ENCODE results near the gene ARFRP1. TPM values are rescaled to one million over a fixed set of nuclear protein-coding genes. Genes with fewer than 3 reads are reported as not detected.
"Not testable (repeated sequence)": the region's sequence is repeated elsewhere in the genome, so short reads cannot be mapped to it uniquely, and the experiment has no call there.

ARFRP1 gene
- total RNA-seq, 1 donor: 13.5 TPM

GRCh38 chr20:63738687-63739129, 30.9 kb upstream of the ARFRP1 start:
- Histone ChIP-seq H3K4me1 (ENCODE audit: insufficient read depth, low read length) (peaks cover 47% of the 10 kb centered on the region), H3K27me3 (ENCODE audit: insufficient read depth, low read length) (no peaks in the 10 kb centered on the region), H3K9me3 (ENCODE audit: low read depth, low read length) (no peaks in the 10 kb centered on the region), H3K4me3 (ENCODE audit: low read length) (no peak overlapping the region)

- H3K4me1 ChIP-seq (ENCODE audit: insufficient read depth, low read length): peaks cover 47% of the 10 kb centered on the region
- peak overlapping the region; percentile 22 for H3K4me3 ChIP-seq (ENCODE audit: low read length)
- H3K27me3 ChIP-seq (ENCODE audit: insufficient read depth, low read length): no peaks in the 10 kb centered on the region
- no peaks in the 10 kb centered on the region for H3K9me3 ChIP-seq (ENCODE audit: low read depth, low read length)
Observed at GRCh38 chr20:63737945-63738686, 30.3 kb upstream of the ARFRP1 start.

- Histone ChIP-seq H3K27me3 (ENCODE audit: insufficient read depth, low read length) (no peaks in the 10 kb centered on the region), H3K4me3 (ENCODE audit: low read length) (peak overlapping the region; percentile 54), H3K9me3 (ENCODE audit: low read depth, low read length) (no peaks in the 10 kb centered on the region), H3K4me1 (ENCODE audit: insufficient read depth, low read length) (peaks cover 47% of the 10 kb centered on the region)
Observed at GRCh38 chr20:63737695-63737944, 29.8 kb upstream of the ARFRP1 start.

GRCh38 chr20:63736893-63737694, 29.3 kb upstream of the ARFRP1 start:
- no peaks in the 10 kb centered on the region for H3K9me3 ChIP-seq (ENCODE audit: low read depth, low read length)
- peak overlapping the region; percentile 54 for H3K4me3 ChIP-seq (ENCODE audit: low read length)
- H3K4me1 ChIP-seq (ENCODE audit: insufficient read depth, low read length): peaks cover 47% of the 10 kb centered on the region
- H3K27me3 ChIP-seq (ENCODE audit: insufficient read depth, low read length): no peaks in the 10 kb centered on the region

GRCh38 chr20:63735859-63736718, 28.3 kb upstream of the ARFRP1 start, which contains the start of gene LIME1:
Gene LIME1, plus strand, starts transcription at chr20:63736664. Its CDS starts 886 bp downstream, at chr20:63737550.
- Histone ChIP-seq H3K4me1 (ENCODE audit: insufficient read depth, low read length) (peaks cover 48% of the 10 kb centered on the region), H3K9me3 (ENCODE audit: low read depth, low read length) (no peaks in the 10 kb centered on the region), H3K27me3 (ENCODE audit: insufficient read depth, low read length) (no peaks in the 10 kb centered on the region), H3K4me3 (ENCODE audit: low read length) (peak within 1 kb of the TSS; percentile 54)

GRCh38 chr20:63734946-63735858, 27.4 kb upstream of the ARFRP1 start:
- no peaks in the 10 kb centered on the region for H3K9me3 ChIP-seq (ENCODE audit: low read depth, low read length)
- no peaks in the 10 kb centered on the region for H3K27me3 ChIP-seq (ENCODE audit: insufficient read depth, low read length)
- no peak overlapping the region for H3K4me3 ChIP-seq (ENCODE audit: low read length)
- peaks cover 50% of the 10 kb centered on the region for H3K4me1 ChIP-seq (ENCODE audit: insufficient read depth, low read length)

- no peaks in the 10 kb centered on the region for H3K27me3 ChIP-seq (ENCODE audit: insufficient read depth, low read length)
- H3K4me1 ChIP-seq (ENCODE audit: insufficient read depth, low read length): peaks cover 59% of the 10 kb centered on the region
- H3K9me3 ChIP-seq (ENCODE audit: low read depth, low read length): no peaks in the 10 kb centered on the region
Observed at GRCh38 chr20:63734111-63734945, 26.6 kb upstream of the ARFRP1 start.

GRCh38 chr20:63733579-63734081, 25.9 kb upstream of the ARFRP1 start:
- H3K27me3 ChIP-seq (ENCODE audit: insufficient read depth, low read length): no peaks in the 10 kb centered on the region
- H3K4me3 ChIP-seq (ENCODE audit: low read length): no peak overlapping the region
- H3K9me3 ChIP-seq (ENCODE audit: low read depth, low read length): no peaks in the 10 kb centered on the region
- peaks cover 59% of the 10 kb centered on the region for H3K4me1 ChIP-seq (ENCODE audit: insufficient read depth, low read length)

More at GRCh38 chr20:63734111-63734945, 26.6 kb upstream of the ARFRP1 start:
- H3K4me3 ChIP-seq (ENCODE audit: low read length): no peak overlapping the region

- Histone ChIP-seq H3K9me3 (ENCODE audit: low read depth, low read length) (no peaks in the 10 kb centered on the region), H3K4me1 (ENCODE audit: insufficient read depth, low read length) (peaks cover 59% of the 10 kb centered on the region), H3K27me3 (ENCODE audit: insufficient read depth, low read length) (no peaks in the 10 kb centered on the region), H3K4me3 (ENCODE audit: low read length) (no peak overlapping the region)
Observed at GRCh38 chr20:63733117-63733516, 25.3 kb upstream of the ARFRP1 start.

- H3K9me3 ChIP-seq (ENCODE audit: low read depth, low read length): no peaks in the 10 kb centered on the region
- peaks cover 64% of the 10 kb centered on the region for H3K4me1 ChIP-seq (ENCODE audit: insufficient read depth, low read length)
- H3K27me3 ChIP-seq (ENCODE audit: insufficient read depth, low read length): no peaks in the 10 kb centered on the region
- no peak overlapping the region for H3K4me3 ChIP-seq (ENCODE audit: low read length)
Observed at GRCh38 chr20:63732118-63733095, 24.6 kb upstream of the ARFRP1 start.

- Histone ChIP-seq H3K4me3 (ENCODE audit: low read length) (no peak overlapping the region), H3K4me1 (ENCODE audit: insufficient read depth, low read length) (peaks cover 60% of the 10 kb centered on the region), H3K27me3 (ENCODE audit: insufficient read depth, low read length) (no peaks in the 10 kb centered on the region), H3K9me3 (ENCODE audit: low read depth, low read length) (no peaks in the 10 kb centered on the region)
Observed at GRCh38 chr20:63731410-63731809, 23.6 kb upstream of the ARFRP1 start.

- not testable (repeated sequence) for H3K9me3 ChIP-seq (ENCODE audit: low read depth, low read length); H3K4me3 ChIP-seq (ENCODE audit: low read length); H3K27me3 ChIP-seq (ENCODE audit: insufficient read depth, low read length)
- peaks cover 50% of the 10 kb centered on the region for H3K4me1 ChIP-seq (ENCODE audit: insufficient read depth, low read length)
Observed at GRCh38 chr20:63730189-63730733, 22.5 kb upstream of the ARFRP1 start.

Data from mononuclear cell (primary cell).